Lower lobe of right lung (tissue), 2 donors: ENCODE measurements around the gene PLXNB1. TPM values are rescaled to one million over a fixed set of nuclear protein-coding genes. Genes with fewer than 3 reads are reported as not detected.

ENCODE experiments used
- ATAC-seq, 2 donors: fragments of 200-7000 bp; cut with Tn5 transposase; one replicate each; pipeline ENCODE4 v1.9.1; 2020 to 2022; ENCODE audit warnings: mild to moderate bottlenecking in 2 of 2, moderate library complexity in 2 of 2
- DNase-seq: peaks from one replicate; pipeline ENCODE4 v3.0.0-alpha.2; 2020
- H3K27ac ChIP-seq: fragments of 200-600 bp; one replicate; pipeline ENCODE4 v1.8.0; 2022
- H3K27me3 ChIP-seq: fragments of 200-600 bp; one replicate; pipeline ENCODE4 v1.8.0; 2022; ENCODE audit warnings: low read depth
- H3K36me3 ChIP-seq: fragments of 200-600 bp; one replicate; pipeline ENCODE4 v1.8.0; 2022; ENCODE audit warnings: mild to moderate bottlenecking
- H3K4me1 ChIP-seq: fragments of 200-600 bp; one replicate; pipeline ENCODE4 v1.8.0; 2022
- H3K4me3 ChIP-seq: fragments of 200-600 bp; one replicate; pipeline ENCODE4 v1.8.0; 2022; ENCODE audit warnings: mild to moderate bottlenecking
- H3K9me3 ChIP-seq: fragments of 200-600 bp; one replicate; pipeline ENCODE4 v1.8.0; 2022
- intact Hi-C: fragments of 100-400 bp; cut with DNase I; formaldehyde crosslinking; loops from one replicate; pipeline ENCODE4 v1.11.0; 2022
- total RNA-seq: library from RNA; stranded (reverse); fragmentation: NEBNext Ultra II Directional; extraction: Animal tissue kit (Norgen Biotek cat#: 25700); gene quantifications from one replicate; pipeline ENCODE4 v1.2.1, GENCODE V29; 2021
- TF ChIP-seq, protein P1 (sequence below): fragments of 200-600 bp; IDR thresholded peaks from one replicate; pipeline ENCODE4 v1.8.0; 2022; ENCODE audit warnings: antibody characterized with exemption, mild to moderate bottlenecking
- donor health status: DM: no; HTN: yes; CAD: no; lungs with severe emphysema.

PLXNB1 gene
- total RNA-seq, 1 donor from 2014 or later: 94.3 TPM

DNA sequence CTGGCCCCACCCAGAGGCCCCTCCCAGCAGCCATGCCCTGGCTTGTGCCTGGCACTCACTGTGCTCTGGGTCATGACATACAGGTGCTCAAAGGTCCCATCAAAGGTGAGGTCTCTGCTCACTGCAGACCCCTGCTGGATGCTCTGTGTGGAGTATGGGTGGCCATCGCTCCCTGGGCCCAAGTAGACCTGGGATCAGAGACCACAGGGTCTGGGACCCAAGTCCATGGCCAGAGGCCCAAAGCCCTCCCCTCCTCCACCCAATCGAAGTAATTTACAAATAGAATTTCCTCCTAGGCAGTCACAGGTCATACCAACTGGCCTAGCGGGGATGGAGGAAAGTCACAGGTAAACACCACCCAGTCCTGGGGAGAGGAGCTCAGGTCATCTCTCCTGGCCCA lies 7.6 kb downstream of the PLXNB1 start:
- no peak for ATAC-seq
- Histone ChIP-seq H3K36me3 (peaks cover 49% of the 10 kb centered on the region), H3K9me3 (no peaks in the 10 kb centered on the region), H3K27me3 (no peaks in the 10 kb centered on the region), H3K4me1 (peaks cover 23% of the 10 kb centered on the region), H3K4me3 (no peak overlapping the region), H3K27ac (no peak overlapping the region)
- TF ChIP-seq, protein P1, sequence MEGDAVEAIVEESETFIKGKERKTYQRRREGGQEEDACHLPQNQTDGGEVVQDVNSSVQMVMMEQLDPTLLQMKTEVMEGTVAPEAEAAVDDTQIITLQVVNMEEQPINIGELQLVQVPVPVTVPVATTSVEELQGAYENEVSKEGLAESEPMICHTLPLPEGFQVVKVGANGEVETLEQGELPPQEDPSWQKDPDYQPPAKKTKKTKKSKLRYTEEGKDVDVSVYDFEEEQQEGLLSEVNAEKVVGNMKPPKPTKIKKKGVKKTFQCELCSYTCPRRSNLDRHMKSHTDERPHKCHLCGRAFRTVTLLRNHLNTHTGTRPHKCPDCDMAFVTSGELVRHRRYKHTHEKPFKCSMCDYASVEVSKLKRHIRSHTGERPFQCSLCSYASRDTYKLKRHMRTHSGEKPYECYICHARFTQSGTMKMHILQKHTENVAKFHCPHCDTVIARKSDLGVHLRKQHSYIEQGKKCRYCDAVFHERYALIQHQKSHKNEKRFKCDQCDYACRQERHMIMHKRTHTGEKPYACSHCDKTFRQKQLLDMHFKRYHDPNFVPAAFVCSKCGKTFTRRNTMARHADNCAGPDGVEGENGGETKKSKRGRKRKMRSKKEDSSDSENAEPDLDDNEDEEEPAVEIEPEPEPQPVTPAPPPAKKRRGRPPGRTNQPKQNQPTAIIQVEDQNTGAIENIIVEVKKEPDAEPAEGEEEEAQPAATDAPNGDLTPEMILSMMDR: no peak
- intact Hi-C loops: no loop called here
- no peak for DNase-seq

DNA sequence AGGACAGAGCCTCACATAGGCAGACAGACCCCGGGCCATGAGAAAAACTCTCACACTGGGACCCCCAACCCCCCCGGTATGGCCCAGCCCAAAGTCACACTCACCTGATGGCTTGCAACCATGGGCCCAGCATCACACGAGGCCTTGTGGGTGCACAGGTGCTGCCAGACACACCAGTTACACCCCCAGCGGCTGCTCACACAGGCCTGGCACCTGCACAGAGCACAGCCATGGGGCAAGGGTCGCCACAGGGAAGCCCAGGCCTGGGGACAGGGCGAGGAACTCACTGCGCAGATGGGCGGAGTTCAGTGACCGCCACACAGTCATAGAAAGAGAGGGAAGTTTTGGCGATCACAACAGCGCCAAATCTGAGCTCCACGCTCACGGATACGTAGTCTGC lies 9.3 kb downstream of the PLXNB1 start:
- TF ChIP-seq, protein P1: no peak
- H3K27ac ChIP-seq: no peak overlapping the region
- no peak for ATAC-seq
- H3K4me1 ChIP-seq: peaks cover 7% of the 10 kb centered on the region
- no peaks in the 10 kb centered on the region for H3K27me3 ChIP-seq
- H3K36me3 ChIP-seq: peaks cover 66% of the 10 kb centered on the region
- intact Hi-C loops: no loop called here
- H3K9me3 ChIP-seq: no peaks in the 10 kb centered on the region
- DNase-seq: no peak
- no peak overlapping the region for H3K4me3 ChIP-seq

DNA sequence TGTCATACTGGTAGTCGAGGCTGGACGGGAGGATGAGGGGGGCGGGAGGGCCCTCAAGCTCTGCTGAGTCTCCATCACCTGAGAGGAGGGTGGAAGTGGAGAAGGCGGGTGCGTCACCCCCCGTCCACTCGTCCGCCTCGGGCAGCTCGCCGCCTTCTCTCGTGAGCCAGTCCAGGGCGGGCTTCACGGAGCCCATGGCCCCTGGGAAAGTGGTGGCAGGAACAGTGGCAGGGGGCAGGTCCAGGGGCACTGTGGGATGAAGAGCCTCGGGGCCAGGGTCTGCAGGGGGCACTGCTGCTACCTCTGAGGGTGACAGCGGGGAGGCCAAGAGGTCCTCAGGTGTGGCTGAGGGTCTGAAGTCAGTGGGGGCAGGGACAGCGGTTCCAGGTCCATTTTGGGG lies 10.3 kb downstream of the PLXNB1 start:
- intact Hi-C loops: no loop called here

DNA sequence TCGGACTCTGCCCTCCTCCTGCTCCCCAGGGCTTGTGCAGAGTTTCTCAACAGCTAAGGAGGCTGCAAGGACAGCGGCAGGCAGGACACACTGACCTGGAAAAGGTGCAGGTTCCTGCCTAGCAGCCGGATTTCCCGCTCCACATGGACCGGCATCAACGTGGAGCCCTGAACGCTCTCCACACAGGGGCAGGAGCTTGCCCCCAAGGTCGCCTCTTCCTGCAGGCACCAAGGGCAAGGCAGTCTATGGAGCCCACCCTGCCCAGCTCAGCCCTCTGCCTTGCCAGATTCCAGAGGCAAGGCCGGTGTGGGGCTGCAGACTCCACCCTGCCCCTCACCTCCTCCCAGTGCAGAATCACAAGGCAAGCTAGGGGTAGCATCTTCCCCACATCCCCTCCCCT lies 10.7 kb downstream of the PLXNB1 start:
- TF ChIP-seq, protein P1: no peak
- Histone ChIP-seq H3K4me1 (no peaks in the 10 kb centered on the region), H3K9me3 (no peaks in the 10 kb centered on the region), H3K4me3 (no peak overlapping the region), H3K36me3 (peaks cover 79% of the 10 kb centered on the region), H3K27me3 (no peaks in the 10 kb centered on the region), H3K27ac (no peak overlapping the region)
- intact Hi-C loops: no loop called here
- ATAC-seq (no peak), DNase-seq (no peak)

More for the DNA sequence above, 10.3 kb downstream of the PLXNB1 start:
- Histone ChIP-seq H3K27ac (no peak overlapping the region), H3K4me3 (no peak overlapping the region), H3K27me3 (no peaks in the 10 kb centered on the region), H3K9me3 (no peaks in the 10 kb centered on the region), H3K4me1 (no peaks in the 10 kb centered on the region), H3K36me3 (peaks cover 76% of the 10 kb centered on the region)
- DNase-seq (no peak), ATAC-seq (no peak)
- TF ChIP-seq, protein P1: no peak

DNA sequence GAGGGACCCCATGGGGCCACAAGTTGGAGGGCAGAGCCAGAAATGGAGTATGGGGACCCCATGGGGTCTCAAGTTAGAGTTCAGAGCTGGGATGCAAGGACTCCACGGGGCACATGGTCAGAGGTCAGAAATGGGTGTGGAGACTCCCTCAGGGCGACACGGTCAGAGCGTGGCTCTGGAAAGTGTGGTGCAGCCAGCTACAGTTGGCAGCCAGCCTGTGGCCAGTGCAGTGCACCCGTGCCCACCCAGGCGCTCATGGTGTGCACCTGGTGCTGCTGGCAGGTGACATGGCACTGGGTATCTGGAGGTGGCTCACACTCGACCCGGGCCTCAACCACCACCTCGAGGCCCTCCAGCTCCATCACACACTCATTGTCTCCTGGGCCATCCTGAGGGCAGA lies 11.2 kb downstream of the PLXNB1 start:
- no peak overlapping the region for H3K27ac ChIP-seq
- no peaks in the 10 kb centered on the region for H3K4me1 ChIP-seq
- intact Hi-C loops: no loop called here
- DNase-seq (no peak), ATAC-seq (no peak)
- no peak overlapping the region for H3K4me3 ChIP-seq
- TF ChIP-seq, protein P1: no peak
- H3K36me3 ChIP-seq: peaks cover 81% of the 10 kb centered on the region
- H3K27me3 ChIP-seq: no peaks in the 10 kb centered on the region
- no peaks in the 10 kb centered on the region for H3K9me3 ChIP-seq

DNA sequence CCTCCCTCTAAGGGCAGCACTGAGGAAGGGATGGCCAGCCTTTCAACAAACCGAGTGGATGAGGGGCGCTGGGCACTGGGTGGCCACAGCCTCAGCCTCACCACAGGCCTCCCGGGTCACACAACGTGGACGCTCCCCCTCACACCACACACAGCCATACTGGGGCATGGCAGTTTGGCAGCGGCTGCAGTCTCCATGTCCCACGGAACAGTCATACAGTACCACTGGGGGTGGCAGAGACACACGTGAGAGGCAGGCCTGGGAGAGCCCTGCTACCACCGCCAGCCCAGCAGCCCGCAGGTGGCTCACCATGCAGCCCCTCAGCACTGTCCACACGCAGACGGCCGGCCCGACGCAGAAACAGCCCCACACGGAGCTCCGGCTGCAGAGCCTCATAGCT lies 11.7 kb downstream of the PLXNB1 start:
- no peaks in the 10 kb centered on the region for H3K4me1 ChIP-seq
- intact Hi-C loops: no loop called here
- no peaks in the 10 kb centered on the region for H3K9me3 ChIP-seq
- H3K27ac ChIP-seq: no peak overlapping the region
- ATAC-seq: no peak
- peaks cover 85% of the 10 kb centered on the region for H3K36me3 ChIP-seq
- TF ChIP-seq, protein P1: no peak
- no peaks in the 10 kb centered on the region for H3K27me3 ChIP-seq
- no peak for DNase-seq
- no peak overlapping the region for H3K4me3 ChIP-seq
